Trophoblast cell (in vitro differentiated cells and primary cell): ENCODE results near the gene LRRN2.

ENCODE experiments used
- DNase-seq, 2 donors: peaks; one replicate each; pipeline ENCODE4 v3.0.0-alpha.2; 2016
- H2AFZ ChIP-seq: 2 replicates; pipeline ENCODE4 v1.6.1; 2013; ENCODE audit warnings: low read length, moderate library complexity, mild to moderate bottlenecking; ENCODE audit not compliant: insufficient read depth, poor library complexity
- H2AK5ac ChIP-seq: 2 replicates; pipeline ENCODE4 v1.6.1; 2013; ENCODE audit warnings: mild to moderate bottlenecking, low read length
- H2BK120ac ChIP-seq: 2 replicates; pipeline ENCODE4 v1.6.1; 2013; ENCODE audit warnings: low read length, mild to moderate bottlenecking, moderate library complexity; ENCODE audit not compliant: insufficient read depth, poor library complexity
- H2BK12ac ChIP-seq: 2 replicates; pipeline ENCODE4 v1.6.1; 2013; ENCODE audit warnings: mild to moderate bottlenecking, low read length, moderate library complexity
- H2BK5ac ChIP-seq: 2 replicates; pipeline ENCODE4 v1.6.1; 2013; ENCODE audit warnings: low read length, low read depth, moderate library complexity, mild to moderate bottlenecking; ENCODE audit not compliant: poor library complexity
- H3K14ac ChIP-seq: 2 replicates; pipeline ENCODE4 v1.6.1; 2013; ENCODE audit warnings: mild to moderate bottlenecking, low read length
- H3K18ac ChIP-seq: 2 replicates; pipeline ENCODE4 v1.6.1; 2013; ENCODE audit warnings: mild to moderate bottlenecking, low read length
- H3K23ac ChIP-seq: 2 replicates; pipeline ENCODE4 v1.6.1; 2013; ENCODE audit warnings: low read length
- H3K27ac ChIP-seq: 2 replicates; pipeline ENCODE4 v1.5.1; 2013; ENCODE audit warnings: low read depth, mild to moderate bottlenecking, inconsistent platforms, low read length, moderate library complexity
- H3K27me3 ChIP-seq: 2 replicates; pipeline ENCODE4 v1.6.1; 2013; ENCODE audit warnings: inconsistent platforms, mild to moderate bottlenecking, low read length, moderate library complexity; ENCODE audit not compliant: insufficient read depth
- H3K36me3 ChIP-seq, 2 experiments: 1 replicate in 1 of 2; 2 replicates in 1 of 2; pipeline ENCODE4 v1.6.1; 2013; ENCODE audit warnings: low read length in 2 of 2, mild to moderate bottlenecking in 2 of 2, moderate library complexity in 1 of 2; ENCODE audit not compliant: insufficient read depth in 2 of 2, control insufficient read depth in 1 of 2
- H3K4ac ChIP-seq: 2 replicates; pipeline ENCODE4 v1.6.1; 2013; ENCODE audit warnings: low read depth, mild to moderate bottlenecking, low read length, moderate library complexity
- H3K4me1 ChIP-seq, 2 experiments: 1 replicate in 1 of 2; 2 replicates in 1 of 2; pipeline ENCODE4 v1.6.1; 2013; ENCODE audit warnings: low read length in 2 of 2, mild to moderate bottlenecking in 2 of 2, moderate library complexity in 1 of 2; ENCODE audit not compliant: insufficient read depth in 2 of 2, control insufficient read depth in 1 of 2
- H3K4me2 ChIP-seq: 2 replicates; pipeline ENCODE4 v1.6.1; 2013; ENCODE audit warnings: inconsistent platforms, mild to moderate bottlenecking, low read length, moderate library complexity
- H3K4me3 ChIP-seq: 2 replicates; pipeline ENCODE4 v1.5.1; 2013; ENCODE audit warnings: mild to moderate bottlenecking, low read depth, low read length, inconsistent platforms
- H3K79me1 ChIP-seq: one replicate; pipeline ENCODE4 v1.6.1; 2013; ENCODE audit warnings: low read length
- H3K79me2 ChIP-seq: 2 replicates; pipeline ENCODE4 v1.6.1; 2013; ENCODE audit warnings: low read length, mild to moderate bottlenecking; ENCODE audit not compliant: control insufficient read depth, insufficient read depth, poor library complexity
- H3K9ac ChIP-seq: 2 replicates; pipeline ENCODE4 v1.6.1; 2013; ENCODE audit warnings: mild to moderate bottlenecking, low read length
- H3K9me3 ChIP-seq: 2 replicates; pipeline ENCODE4 v1.6.1; 2013; ENCODE audit warnings: low read depth, mild to moderate bottlenecking, control low read depth, inconsistent platforms, low read length; ENCODE audit not compliant: insufficient read depth
- H4K12ac ChIP-seq: 2 replicates; pipeline ENCODE4 v1.6.1; 2013; ENCODE audit warnings: low read depth, mild to moderate bottlenecking, low read length, moderate library complexity
- H4K8ac ChIP-seq: 2 replicates; pipeline ENCODE4 v1.6.1; 2013; ENCODE audit warnings: low read depth, mild to moderate bottlenecking, low read length, moderate library complexity
- H4K91ac ChIP-seq: one replicate; pipeline ENCODE4 v1.6.1; 2013; ENCODE audit warnings: low read depth, mild to moderate bottlenecking, low read length, moderate library complexity
- WGBS: extraction: QIAGEN DNeasy Blood & Tissue Kit; methylation state at CpG from one replicate; pipeline ENCODE4 v1.1.7; 2013; ENCODE audit warnings: missing lambda C conversion rate; ENCODE audit not compliant: insufficient read length, insufficient coverage; ENCODE audit errors: extremely low coverage; 5-methylcytosine and 5-hydroxymethylcytosine counted together

Gene LRRN2

GRCh38 chr1:204576422-204576821 is 109.1 kb downstream of the LRRN2 start:
- Histone ChIP-seq H3K23ac (no peak overlapping the region), H3K4me2 (peak overlapping the region; percentile 25), H3K27me3 (no peaks in the 10 kb centered on the region), H3K9ac (no peak overlapping the region), H3K79me2 (peaks cover 5% of the 10 kb centered on the region), H3K27ac (peak overlapping the region; percentile 37), H4K91ac (peak overlapping the region; percentile 20), H2AFZ (no peak overlapping the region), H4K12ac (no peak overlapping the region), H3K14ac (no peak overlapping the region), H2BK12ac (no peak overlapping the region), H2AK5ac (no peak overlapping the region), H3K79me1 (peaks cover 21% of the 10 kb centered on the region), H3K4ac (no peak overlapping the region), H2BK120ac (no peak overlapping the region), H3K18ac (no peak overlapping the region), H3K4me1 (peaks cover 25 to 39% of the 10 kb centered on the region in 2 experiments), H3K4me3 (no peak overlapping the region), H3K36me3 (no peaks in the 10 kb centered on the region), H3K9me3 (no peaks in the 10 kb centered on the region), H4K8ac (no peak overlapping the region), H2BK5ac (no peak overlapping the region)
- no peak for DNase-seq
- no CpG with 5 or more reads among the region's 8 CpGs for WGBS

GRCh38 chr1:204575221-204576190 is 110.0 kb downstream of the LRRN2 start:
- no peak for DNase-seq
- Histone ChIP-seq H3K9ac (no peak overlapping the region), H3K27me3 (no peaks in the 10 kb centered on the region), H3K4me3 (no peak overlapping the region), H3K9me3 (no peaks in the 10 kb centered on the region), H2BK5ac (peak overlapping the region; percentile 48), H3K4me2 (no peak overlapping the region), H3K18ac (peak overlapping the region; percentile 75), H3K4me1 (peaks cover 25 to 39% of the 10 kb centered on the region in 2 experiments), H2AFZ (no peak overlapping the region), H3K14ac (peak overlapping the region; percentile 54), H3K79me1 (peaks cover 21% of the 10 kb centered on the region), H2BK120ac (peak overlapping the region; percentile 65), H3K4ac (peak overlapping the region; percentile 44), H4K12ac (no peak overlapping the region), H2AK5ac (peak overlapping the region; percentile 75), H3K79me2 (peaks cover 5% of the 10 kb centered on the region), H2BK12ac (peak overlapping the region; percentile 78), H3K36me3 (no peaks in the 10 kb centered on the region), H4K8ac (peak overlapping the region; percentile 34), H3K27ac (peak overlapping the region; percentile 37), H4K91ac (peak overlapping the region; percentile 72), H3K23ac (no peak overlapping the region)
- WGBS = no CpG with 5 or more reads among the region's 13 CpGs

- Histone ChIP-seq H3K79me1 (peaks cover 21% of the 10 kb centered on the region), H3K4me2 (no peak overlapping the region), H4K91ac (peak overlapping the region; percentile 58), H3K79me2 (peaks cover 5% of the 10 kb centered on the region), H3K9ac (no peak overlapping the region), H2BK5ac (no peak overlapping the region), H3K9me3 (no peaks in the 10 kb centered on the region), H2AK5ac (peak overlapping the region; percentile 20), H3K18ac (no peak overlapping the region), H3K27me3 (no peaks in the 10 kb centered on the region), H4K8ac (no peak overlapping the region), H3K4me3 (no peak overlapping the region), H4K12ac (no peak overlapping the region), H2BK120ac (peak overlapping the region; percentile 65), H3K36me3 (no peaks in the 10 kb centered on the region), H3K27ac (no peak overlapping the region), H3K4me1 (peaks cover 25 to 39% of the 10 kb centered on the region in 2 experiments), H2AFZ (no peak overlapping the region), H3K4ac (no peak overlapping the region), H2BK12ac (peak overlapping the region; percentile 84), H3K23ac (no peak overlapping the region), H3K14ac (peak overlapping the region; percentile 52)
- no peak for DNase-seq
- no CpG with 5 or more reads among the region's 3 CpGs for WGBS
Measured at GRCh38 chr1:204574865-204575163, 110.7 kb downstream of the LRRN2 start.

GRCh38 chr1:204574016-204574864 is 111.3 kb downstream of the LRRN2 start:
- Histone ChIP-seq H3K23ac (no peak overlapping the region), H3K4me2 (peak overlapping the region; percentile 14), H2BK5ac (peak overlapping the region; percentile 49), H4K12ac (no peak overlapping the region), H3K79me1 (peaks cover 21% of the 10 kb centered on the region), H3K27me3 (no peaks in the 10 kb centered on the region), H2BK120ac (peak overlapping the region; percentile 65), H3K9me3 (no peaks in the 10 kb centered on the region), H4K8ac (no peak overlapping the region), H2AK5ac (peak overlapping the region; percentile 20), H3K36me3 (no peaks in the 10 kb centered on the region), H2AFZ (no peak overlapping the region), H3K79me2 (peaks cover 5% of the 10 kb centered on the region), H2BK12ac (peak overlapping the region; percentile 84), H3K14ac (peak overlapping the region; percentile 52), H3K4me1 (peaks cover 29 to 41% of the 10 kb centered on the region in 2 experiments), H3K27ac (peak overlapping the region; percentile 71), H3K4me3 (no peak overlapping the region), H4K91ac (peak overlapping the region; percentile 58), H3K18ac (no peak overlapping the region), H3K4ac (no peak overlapping the region), H3K9ac (no peak overlapping the region)
- DNase-seq = peak in 1 of 2 donors; percentile 29
- no CpG with 5 or more reads among the region's 8 CpGs for WGBS
